NK-92 (cell line): Measurements from ENCODE around the gene PRKCD.
"Not testable (repeated sequence)": the region's sequence is repeated elsewhere in the genome, so short reads cannot be mapped to it uniquely, and the experiment has no call there.

Experiments used
- DNase-seq: peaks from one replicate; lab custom pipeline; 2025; ENCODE audit not compliant: unreplicated experiment; lab: John Stamatoyannopoulos, UW

The PRKCD gene

DNA sequence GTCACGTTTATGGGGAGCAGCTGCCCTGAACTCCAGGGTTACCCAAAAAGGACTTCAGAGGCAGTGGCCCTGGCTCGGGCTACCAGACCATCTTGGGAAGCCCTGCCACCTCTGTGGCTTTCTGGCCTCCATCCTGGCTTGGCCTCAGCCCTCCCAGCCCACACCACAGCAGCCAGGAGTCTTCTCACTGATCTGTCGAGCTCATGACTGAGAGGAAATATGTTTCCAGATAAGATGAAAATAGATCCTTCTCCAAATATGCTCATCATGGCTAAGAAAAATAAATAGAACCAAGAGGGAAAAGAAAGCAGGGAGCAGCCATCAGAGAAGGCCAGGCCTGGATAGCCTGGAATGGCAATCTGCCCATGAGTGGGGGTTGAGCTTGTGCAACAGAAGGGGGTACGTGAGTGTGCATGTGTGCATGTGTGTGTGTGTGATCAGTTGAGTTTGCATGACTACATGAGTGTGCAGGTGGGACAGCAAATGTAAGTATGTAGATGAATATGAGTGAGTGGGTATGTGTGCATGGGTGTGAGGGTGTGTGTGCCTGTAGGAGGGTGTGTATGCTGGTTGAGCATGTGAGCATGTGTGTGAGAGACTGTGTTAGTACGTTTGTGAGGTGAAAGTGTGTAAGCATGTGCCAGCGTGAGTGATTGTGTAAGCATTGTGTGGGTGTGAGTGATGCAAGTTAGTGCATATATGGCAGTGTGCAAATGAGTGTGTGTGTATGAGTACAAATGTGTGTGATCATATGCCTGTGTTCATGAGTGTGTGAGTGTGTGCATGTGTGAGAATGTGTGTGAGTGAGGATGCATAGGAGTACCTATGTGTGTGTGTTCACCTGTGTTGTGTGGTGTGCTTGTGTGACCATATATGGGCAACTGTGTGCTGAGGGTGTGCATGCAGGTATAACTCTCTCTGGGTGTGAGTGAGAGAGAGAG, 20.8 kb upstream of the PRKCD start:
- DNase-seq, result no peak

GRCh38 chr3:53140847-53141845, 19.9 kb upstream of the PRKCD start:
- no peak for DNase-seq

DNA sequence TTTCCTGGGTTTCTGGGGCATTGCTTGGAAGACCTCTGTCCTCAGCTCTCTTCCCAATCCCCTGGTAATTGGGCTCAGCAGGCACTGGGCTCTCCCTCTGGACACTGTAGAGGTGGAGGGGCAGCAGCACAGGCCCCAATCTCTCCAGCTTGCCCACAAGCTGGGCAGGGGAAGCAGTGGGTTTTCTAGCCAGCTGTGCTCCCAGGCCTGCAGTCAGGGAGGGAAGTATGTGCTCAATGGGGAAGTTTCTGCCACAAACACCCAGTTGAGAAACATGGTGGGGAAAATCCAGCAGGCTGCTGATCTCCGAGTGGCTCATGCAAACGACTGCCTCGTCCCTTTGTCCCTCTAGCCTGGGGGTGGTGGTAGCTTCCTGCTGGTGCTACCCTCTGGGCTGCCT, 18.0 kb upstream of the PRKCD start:
- DNase-seq, result no peak

- DNase-seq, result no peak
Observed at GRCh38 chr3:53144446-53144845, 16.6 kb upstream of the PRKCD start.

DNA sequence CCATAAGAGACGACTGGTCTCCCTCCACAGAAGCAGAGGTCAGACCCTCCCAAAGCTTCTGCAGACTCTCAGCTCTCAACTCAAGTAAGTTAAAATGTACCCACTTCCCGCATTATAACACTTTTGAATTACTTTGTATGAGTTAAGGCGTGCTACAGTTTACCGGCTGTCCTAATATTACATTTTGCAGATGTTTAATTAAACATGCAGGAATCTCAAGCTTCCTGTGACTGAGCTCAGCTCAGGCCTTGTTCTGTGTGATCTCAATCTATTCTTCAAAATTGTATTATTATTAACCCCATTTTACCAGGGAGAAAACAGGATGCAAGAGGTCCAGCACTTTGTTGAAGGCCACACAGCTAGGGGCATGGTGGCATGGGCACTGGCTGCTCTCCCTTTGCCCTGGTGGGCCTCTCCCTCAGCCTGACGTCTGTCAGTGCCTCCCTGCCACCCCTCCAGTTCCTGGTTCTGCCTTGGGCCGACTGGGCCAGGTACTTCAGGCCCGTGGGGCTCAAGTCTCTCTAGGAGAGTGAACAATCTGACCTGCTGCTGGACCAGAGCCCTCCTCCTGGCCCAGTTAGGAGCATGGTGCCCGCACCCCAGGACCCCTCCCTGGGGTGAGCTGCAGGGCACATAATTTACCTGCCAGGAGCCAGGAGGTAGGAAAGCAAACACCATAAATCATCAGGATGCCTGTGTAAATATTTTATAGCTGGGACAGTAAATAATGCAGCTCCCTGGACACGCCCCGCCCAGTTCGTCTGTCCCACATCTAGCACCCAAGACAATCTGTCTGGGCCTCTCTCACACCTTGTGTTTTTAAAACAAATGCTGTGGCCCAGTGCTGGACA, 15.9 kb upstream of the PRKCD start:
- DNase-seq, result no peak

DNA sequence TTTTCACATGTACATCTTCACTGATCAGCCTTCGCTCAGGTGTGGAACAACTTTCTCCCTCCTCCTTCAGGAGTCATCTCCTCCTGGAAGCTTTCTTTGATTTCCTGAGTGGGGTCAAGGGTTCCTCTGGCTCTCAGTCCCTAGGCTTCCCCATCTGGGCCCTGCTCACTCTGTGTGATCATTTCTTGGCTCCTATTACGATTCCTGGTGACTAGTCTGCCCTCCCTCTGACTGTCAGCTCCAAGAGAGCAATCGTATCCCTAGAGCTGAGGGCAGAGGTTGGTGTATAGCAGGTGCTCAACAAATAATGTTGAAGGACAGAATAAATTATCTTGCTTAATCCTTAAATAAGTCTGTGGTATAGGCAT, 15.3 kb upstream of the PRKCD start:
- no peak for DNase-seq

DNA sequence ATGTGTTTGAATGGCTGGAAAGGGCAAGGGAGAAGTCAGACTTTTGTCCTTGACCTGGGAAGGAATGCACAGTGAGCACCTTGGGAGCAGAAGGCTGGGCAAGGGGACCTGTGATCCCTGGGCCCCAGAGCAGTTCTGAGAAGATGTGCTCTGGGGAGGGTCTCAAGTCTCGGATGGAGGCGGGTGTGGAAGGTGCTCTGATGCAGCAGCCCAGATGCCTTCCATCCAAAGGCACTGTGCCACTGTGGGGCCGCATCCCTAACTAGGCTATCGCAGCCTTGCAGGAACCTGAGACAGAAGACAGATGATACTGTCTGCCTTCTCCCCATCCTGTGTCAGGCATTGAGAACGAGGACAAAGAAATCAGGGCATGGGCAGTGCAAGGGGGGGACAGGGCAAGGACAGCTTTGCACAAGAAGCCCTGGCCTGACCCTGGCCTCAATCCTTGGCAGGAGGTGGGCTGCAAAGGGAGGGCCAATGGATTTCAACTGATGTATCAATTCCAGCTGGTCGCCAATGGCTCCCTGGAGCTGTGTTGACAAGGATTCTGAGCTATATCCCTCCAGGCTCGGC, 14.6 kb upstream of the PRKCD start:
- no peak for DNase-seq

- DNase-seq, result no peak
Observed at GRCh38 chr3:53147151-53147902, 13.7 kb upstream of the PRKCD start.

DNA sequence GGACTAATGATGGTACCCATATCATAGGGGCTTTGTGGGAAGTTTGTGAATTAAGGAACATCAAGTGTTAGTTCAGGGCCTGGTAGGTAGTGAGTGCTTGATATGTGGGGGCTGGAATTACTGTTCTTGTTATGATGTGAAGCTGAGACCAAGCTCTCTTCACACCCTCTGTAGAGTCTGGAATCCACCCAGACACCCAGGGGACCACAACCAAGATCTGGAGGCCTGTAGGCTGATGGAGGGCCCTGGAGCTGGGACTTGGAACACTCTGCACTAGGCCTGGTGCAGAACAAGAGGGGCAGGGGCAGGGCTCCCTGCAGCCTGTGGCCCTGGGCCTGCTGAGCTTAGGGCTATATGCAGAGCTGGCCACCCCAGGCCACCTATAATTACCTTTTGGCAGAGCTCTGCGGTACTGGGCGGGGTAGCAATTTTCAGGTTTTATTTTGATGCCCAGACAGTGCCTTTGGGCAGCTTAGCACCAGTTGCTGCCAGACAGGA, 13.1 kb upstream of the PRKCD start:
- no peak for DNase-seq

DNA sequence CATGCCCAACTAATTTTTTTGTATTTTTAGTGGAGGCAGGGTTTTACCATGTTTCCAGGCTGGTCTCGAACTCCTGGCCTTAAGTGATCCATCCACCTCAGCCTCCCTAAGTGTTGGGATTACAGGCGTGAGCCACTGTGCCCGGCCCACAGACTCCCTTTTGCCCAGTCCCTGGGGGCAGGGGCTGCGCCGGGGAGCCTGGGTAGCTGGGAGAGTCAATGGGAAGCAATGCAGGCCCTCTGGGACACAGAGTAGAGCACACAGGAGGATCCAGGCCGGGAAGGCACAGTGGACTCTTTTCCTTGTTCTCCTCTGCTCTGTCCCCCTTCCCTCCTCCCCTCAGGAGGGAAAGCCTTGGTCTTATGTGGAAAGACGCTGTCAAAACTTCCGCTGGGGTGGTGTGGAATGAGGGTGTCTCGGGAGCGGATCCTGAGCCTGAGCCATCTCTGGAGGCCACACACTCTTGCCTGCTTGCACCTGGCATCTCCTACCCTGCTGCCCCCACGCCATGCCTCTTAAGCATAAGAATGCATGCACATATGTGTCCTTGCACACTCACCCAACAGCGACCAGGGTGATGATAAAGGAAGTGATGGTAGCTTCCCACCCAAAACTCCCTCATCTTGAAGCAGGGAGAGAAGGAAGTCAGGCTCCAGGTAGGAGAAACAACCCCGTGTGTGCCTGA, 11.9 kb upstream of the PRKCD start:
- DNase-seq, result no peak

GRCh38 chr3:53149699-53150098, 11.3 kb upstream of the PRKCD start:
- no peak for DNase-seq

- DNase-seq, result no peak
Observed at GRCh38 chr3:53150247-53151085, 10.5 kb upstream of the PRKCD start.

DNA sequence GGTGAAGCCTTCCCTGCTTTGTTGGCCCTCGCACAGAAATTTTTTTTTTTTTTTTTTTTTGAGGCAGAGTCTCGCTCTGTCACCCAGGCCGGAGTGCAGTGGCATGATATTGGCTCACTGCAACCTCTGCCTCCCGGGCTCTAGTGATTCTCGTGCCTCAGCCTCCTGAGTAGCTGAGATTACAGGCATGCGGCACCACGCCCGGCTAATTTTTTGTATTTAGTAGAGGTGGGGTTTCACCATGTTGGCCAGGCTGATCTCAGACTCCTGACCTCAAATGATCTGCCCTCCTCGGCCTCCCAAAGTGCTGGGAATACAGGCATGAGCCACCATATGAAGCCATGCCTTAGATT, 9.9 kb upstream of the PRKCD start:
- not testable (repeated sequence) for DNase-seq

DNA sequence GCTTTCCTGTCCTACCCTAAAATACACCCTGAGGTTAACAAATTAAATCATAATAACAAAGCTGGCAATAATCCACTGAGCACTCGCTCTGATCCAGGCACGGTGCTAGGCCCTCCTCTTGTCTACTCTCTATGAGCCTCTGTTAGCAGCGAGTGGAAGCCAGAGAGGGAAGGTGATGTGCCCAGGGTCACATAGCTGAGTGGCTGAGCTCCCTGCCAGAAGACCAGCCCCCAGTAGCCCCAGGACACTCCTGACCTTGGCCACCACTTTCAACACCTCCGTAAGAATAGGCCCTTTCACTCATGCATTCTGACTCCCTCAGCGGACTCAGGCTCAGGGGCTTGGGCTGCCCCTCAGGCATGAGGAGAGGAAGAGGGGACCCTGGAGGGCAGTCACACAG, 9.5 kb upstream of the PRKCD start:
- no peak for DNase-seq

GRCh38 chr3:53151870-53152660, 8.9 kb upstream of the PRKCD start:
- DNase-seq, result no peak

DNA sequence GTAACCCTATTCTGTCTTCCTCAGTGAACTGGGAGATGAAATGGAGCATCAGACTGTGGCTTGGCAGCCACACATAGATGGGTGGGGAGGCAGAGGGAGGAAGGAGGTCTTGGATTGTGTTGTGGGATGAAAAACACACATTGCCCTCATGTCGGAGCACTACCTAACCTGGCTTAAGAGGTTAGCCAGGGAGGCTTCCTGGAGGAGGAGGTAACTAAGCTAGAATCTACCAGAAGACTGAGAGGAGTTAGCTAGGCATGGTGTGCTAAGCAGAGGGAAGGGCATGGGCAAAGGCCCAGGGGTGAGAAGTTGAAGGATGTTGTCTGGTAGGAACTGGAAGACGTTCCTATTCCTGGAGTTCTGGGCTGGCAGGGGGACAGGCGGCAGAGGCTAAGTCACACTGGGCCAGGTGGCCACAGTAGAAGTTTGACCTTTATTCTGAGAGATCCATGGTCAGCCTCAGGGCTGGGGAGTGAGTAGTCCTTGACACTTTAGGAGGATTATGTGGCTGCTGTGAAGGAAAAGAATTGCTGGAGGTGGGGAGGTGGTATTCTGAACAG, 7.7 kb upstream of the PRKCD start:
- DNase-seq, result no peak

- DNase-seq, result no peak
Observed at GRCh38 chr3:53153980-53154379, 7.0 kb upstream of the PRKCD start.
